Measurements from ENCODE around the gene RARRES1.

The RARRES1 gene

GRCh38 chr3:158651192-158651591 is 81.1 kb downstream of the RARRES1 start (continued):
- TF ChIP-seq ELK4 (IDR thresholded peaks at IDR 0.05; ENCODE audit: borderline replicate concordance, low read depth, low read length) (no peak), ZNF670 (tag by site-specific recombination; IDR thresholded peaks at IDR 0.05; ENCODE audit: low read depth) (no peak), ZNF324 (tag by site-specific recombination; IDR thresholded peaks at IDR 0.05) (no peak), ZNF473 (tag by site-specific recombination; IDR thresholded peaks at IDR 0.05) (no peak)

GRCh38 chr3:158649791-158650190 is 82.5 kb downstream of the RARRES1 start:
- CTCF ChIA-PET = interaction anchor here (0.8 kb wide), 1 partner anchor 17 kb away, joined by 3 read pairs; no protein-coding TSS in a partner anchor
- Histone ChIP-seq H3K4me1 (ENCODE audit: control insufficient read depth, insufficient read depth, low read length) (no peaks in the 10 kb centered on the region), H3K9me3 (ENCODE audit: control insufficient read depth, insufficient read depth, low read depth, low read length) (no peaks in the 10 kb centered on the region), H3K36me3 (ENCODE audit: control insufficient read depth in 2 of 2, insufficient read depth in 1 of 2, low read length in 2 of 2) (peaks cover 17 to 80% of the 10 kb centered on the region in 2 experiments), H3K4me3 (ENCODE audit: low read depth, low read length) (no peak overlapping the region), H3K27ac (ENCODE audit: extremely low read depth, low read depth, low read length) (no peak overlapping the region)
- TF ChIP-seq ZNF610 (tag by site-specific recombination; IDR thresholded peaks at IDR 0.05; ENCODE audit: borderline replicate concordance) (no peak), REPIN1 (tag by site-specific recombination; IDR thresholded peaks at IDR 0.05; ENCODE audit: low read depth) (no peak), ZNF174 (tag by site-specific recombination; IDR thresholded peaks at IDR 0.05) (no peak), ZNF223 (tag by site-specific recombination; IDR thresholded peaks at IDR 0.05) (no peak), ZNF473 (tag by site-specific recombination; IDR thresholded peaks at IDR 0.05) (no peak), ZNF707 (tag by site-specific recombination; IDR thresholded peaks at IDR 0.05) (no peak), ZNF341 (tag by site-specific recombination; IDR thresholded peaks at IDR 0.05; ENCODE audit: low read depth) (no peak), HOXA7 (CRISPR knock-in tag; IDR thresholded peaks at IDR 0.05; ENCODE audit: borderline replicate concordance) (no peak), ZNF513 (tag by site-specific recombination; IDR thresholded peaks at IDR 0.05) (no peak), ZNF596 (tag by site-specific recombination; IDR thresholded peaks at IDR 0.05) (no peak), ZNF155 (tag by site-specific recombination; IDR thresholded peaks at IDR 0.05) (no peak)
- POLR2A ChIA-PET = no interaction called here
